ENCODE data around the gene ARFGAP2.

The ARFGAP2 gene

GRCh38 chr11:47149782-47150181 is 26.9 kb downstream of the ARFGAP2 start:
- DNase-seq = no peak

- peak in 11 of 56 donors; percentile 18 to 45 (median 32) for DNase-seq
Observed at GRCh38 chr11:47148903-47149531, 27.7 kb downstream of the ARFGAP2 start.

- no peak for DNase-seq
Observed at GRCh38 chr11:47148270-47148669, 28.4 kb downstream of the ARFGAP2 start.

- DNase-seq = no peak
Observed at GRCh38 chr11:47147681-47148080, 29.0 kb downstream of the ARFGAP2 start.

- DNase-seq = no peak
Observed at GRCh38 chr11:47147250-47147649, 29.4 kb downstream of the ARFGAP2 start.

- no peak for DNase-seq
Observed at GRCh38 chr11:47144541-47144940, 32.1 kb downstream of the ARFGAP2 start.

GRCh38 chr11:47143322-47143721 is 33.4 kb downstream of the ARFGAP2 start:
- DNase-seq = no peak

GRCh38 chr11:47139878-47140277 is 36.8 kb downstream of the ARFGAP2 start:
- no peak for DNase-seq

GRCh38 chr11:47137476-47137875 is 39.2 kb downstream of the ARFGAP2 start:
- DNase-seq = no peak

- no peak for DNase-seq
Observed at GRCh38 chr11:47136921-47137320, 39.8 kb downstream of the ARFGAP2 start.

GRCh38 chr11:47136327-47136726 is 40.4 kb downstream of the ARFGAP2 start:
- no peak for DNase-seq

GRCh38 chr11:47132981-47133380 is 43.7 kb downstream of the ARFGAP2 start:
- DNase-seq = no peak

- no peak for DNase-seq
Observed at GRCh38 chr11:47132490-47132889, 44.2 kb downstream of the ARFGAP2 start.

GRCh38 chr11:47131136-47131535 is 45.5 kb downstream of the ARFGAP2 start:
- DNase-seq = no peak

GRCh38 chr11:47130543-47130942 is 46.1 kb downstream of the ARFGAP2 start:
- no peak for DNase-seq

- no peak for DNase-seq
Observed at GRCh38 chr11:47127213-47127612, 49.5 kb downstream of the ARFGAP2 start.

- DNase-seq = no peak
Observed at GRCh38 chr11:47125083-47125482, 51.6 kb downstream of the ARFGAP2 start.

GRCh38 chr11:47124675-47125074 is 52.0 kb downstream of the ARFGAP2 start:
- DNase-seq = no peak

- DNase-seq = no peak
Observed at GRCh38 chr11:47123094-47123493, 53.6 kb downstream of the ARFGAP2 start.

- DNase-seq = no peak
Observed at GRCh38 chr11:47121731-47122130, 54.9 kb downstream of the ARFGAP2 start.

- DNase-seq = no peak
Observed at GRCh38 chr11:47121056-47121455, 55.6 kb downstream of the ARFGAP2 start.

GRCh38 chr11:47118958-47119688 is 57.6 kb downstream of the ARFGAP2 start:
- peak in 2 of 56 donors; percentile 18 to 25 for DNase-seq
